GM21360 (cell line): ENCODE measurements around the gene TNRC6B.
"Not testable (repeated sequence)": the region's sequence is repeated elsewhere in the genome, so short reads cannot be mapped to it uniquely, and the experiment has no call there.

ENCODE experiments used
- ATAC-seq: cut with Tn5 transposase; IDR thresholded peaks from one replicate; pipeline ENCODE4 v1.9.1; 2021; ENCODE audit warnings: mild to moderate bottlenecking, moderate library complexity; ENCODE audit not compliant: unreplicated experiment

Gene TNRC6B

GRCh38 chr22:40212121-40212520 is 34.4 kb downstream of the TNRC6B start:
- no peak for ATAC-seq

DNA sequence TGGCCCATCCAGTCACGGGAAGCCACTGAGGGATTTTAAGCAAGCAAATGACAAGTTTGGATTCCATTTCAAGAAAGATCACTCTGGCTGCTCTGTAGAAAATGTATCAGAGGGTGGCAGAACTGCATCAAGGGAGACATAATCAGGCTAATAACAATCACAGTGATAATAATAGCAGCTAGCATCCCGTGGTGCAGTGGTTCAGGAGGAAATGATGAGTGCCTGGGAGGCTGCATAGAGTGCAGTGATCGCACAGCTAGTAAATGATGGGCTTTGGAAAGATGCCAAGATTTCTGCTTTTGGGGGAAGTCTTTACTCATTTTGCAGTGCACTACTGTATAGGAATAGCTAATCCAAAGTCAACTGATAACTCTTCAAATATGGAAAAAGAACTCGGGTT is 35.8 kb downstream of the TNRC6B start:
- no peak for ATAC-seq

DNA sequence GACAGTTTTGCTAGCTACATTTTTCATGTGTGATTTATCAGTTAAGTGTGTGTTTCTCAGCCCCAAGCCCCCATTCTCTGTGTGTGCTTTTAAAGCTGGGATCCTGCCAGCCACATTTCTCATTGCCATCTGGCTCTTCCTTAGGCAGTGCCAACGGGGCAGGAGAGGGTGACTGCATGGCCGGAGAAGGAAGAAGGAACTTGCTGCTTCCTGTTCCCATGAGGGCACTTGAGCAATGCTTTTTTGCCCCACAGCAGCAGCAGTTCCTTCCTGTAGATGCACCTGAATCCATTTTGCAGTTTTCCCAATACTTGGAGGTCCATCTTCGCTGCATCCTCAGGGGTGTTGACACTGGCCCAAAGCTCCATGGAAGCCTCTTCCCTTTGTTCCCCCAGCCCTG is 37.5 kb downstream of the TNRC6B start:
- no peak for ATAC-seq

GRCh38 chr22:40216041-40216756 is 38.5 kb downstream of the TNRC6B start:
- ATAC-seq = no peak

DNA sequence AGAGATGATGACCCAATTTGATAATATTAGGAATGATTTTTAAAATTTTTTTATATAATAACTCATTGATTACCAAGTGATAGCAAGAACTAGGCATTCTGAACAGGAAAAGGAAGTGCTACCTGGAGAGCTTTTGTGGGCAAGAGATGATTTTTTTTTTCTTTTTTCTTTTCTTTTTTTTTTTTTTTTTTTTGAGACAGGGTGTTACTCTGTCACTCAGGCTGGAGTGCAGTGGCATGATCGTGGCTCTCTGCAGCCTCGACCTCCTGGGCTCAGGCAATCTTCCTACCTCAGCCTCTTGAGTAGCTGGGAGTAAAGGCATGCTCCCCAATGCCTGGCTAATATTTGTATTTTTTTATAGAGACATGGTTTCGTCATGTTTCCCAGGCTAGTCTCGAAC is 40.4 kb downstream of the TNRC6B start:
- no peak for ATAC-seq

- no peak for ATAC-seq
These were observed 41.1 kb downstream of the TNRC6B start for GRCh38 chr22:40218723-40219294.

- no peak for ATAC-seq
These were observed 42.8 kb downstream of the TNRC6B start for GRCh38 chr22:40220316-40221054.

DNA sequence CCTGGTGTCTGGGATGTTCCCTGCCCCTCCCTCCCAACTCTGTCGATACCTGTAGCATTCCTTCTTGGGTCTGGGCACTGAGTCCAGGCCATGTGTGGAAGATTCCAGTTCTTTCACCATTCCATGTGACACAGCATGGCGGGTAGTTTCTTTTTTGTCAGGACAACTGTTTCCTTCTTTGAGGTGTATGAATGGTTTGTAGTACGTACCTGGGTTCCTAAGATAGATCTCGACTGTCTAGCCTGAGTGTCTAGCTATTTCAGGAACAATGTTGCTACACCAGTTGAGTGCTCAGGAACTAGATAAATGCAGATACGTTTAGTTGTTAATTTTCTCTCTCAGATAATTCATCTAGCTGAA is 43.3 kb downstream of the TNRC6B start:
- ATAC-seq = no peak

DNA sequence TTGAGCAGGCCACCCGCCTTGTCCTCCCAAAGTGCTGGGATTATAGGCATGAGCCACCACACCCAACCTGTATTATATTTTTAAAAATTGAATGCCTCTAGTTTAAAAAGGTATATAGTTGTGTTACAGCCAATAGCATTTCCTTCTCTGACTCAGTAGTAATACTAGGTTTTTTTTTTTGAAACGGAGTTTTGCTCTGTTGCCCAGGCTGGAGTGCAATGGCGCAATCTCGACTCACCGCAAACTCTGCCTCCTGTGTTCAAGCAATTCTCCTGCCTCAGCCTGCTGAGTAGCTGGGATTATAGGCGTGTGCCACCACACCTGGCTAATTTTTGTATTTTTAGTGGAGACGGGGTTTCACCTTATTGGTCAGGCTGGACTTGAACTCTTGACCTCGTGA is 45.3 kb downstream of the TNRC6B start:
- not testable (repeated sequence) for ATAC-seq

DNA sequence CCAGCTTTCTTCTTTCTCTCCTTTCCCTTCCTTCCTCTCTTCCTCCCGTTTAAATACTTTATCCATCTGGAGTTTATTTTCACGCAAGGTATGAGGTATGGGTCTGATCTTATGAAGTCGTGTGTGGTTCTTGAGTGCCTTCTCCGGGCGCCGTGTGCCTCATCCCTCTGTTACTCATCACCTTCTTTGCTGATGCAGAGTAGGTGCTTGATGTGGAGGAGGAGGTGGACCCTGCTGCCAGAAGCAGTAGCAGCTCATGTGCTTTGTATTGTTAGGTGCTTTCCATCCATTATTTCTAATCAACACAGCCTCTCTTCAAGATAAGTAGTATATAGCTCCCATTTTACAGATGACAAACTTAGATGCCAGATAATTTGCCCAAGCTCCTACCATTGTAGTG is 47.0 kb downstream of the TNRC6B start:
- no peak for ATAC-seq

DNA sequence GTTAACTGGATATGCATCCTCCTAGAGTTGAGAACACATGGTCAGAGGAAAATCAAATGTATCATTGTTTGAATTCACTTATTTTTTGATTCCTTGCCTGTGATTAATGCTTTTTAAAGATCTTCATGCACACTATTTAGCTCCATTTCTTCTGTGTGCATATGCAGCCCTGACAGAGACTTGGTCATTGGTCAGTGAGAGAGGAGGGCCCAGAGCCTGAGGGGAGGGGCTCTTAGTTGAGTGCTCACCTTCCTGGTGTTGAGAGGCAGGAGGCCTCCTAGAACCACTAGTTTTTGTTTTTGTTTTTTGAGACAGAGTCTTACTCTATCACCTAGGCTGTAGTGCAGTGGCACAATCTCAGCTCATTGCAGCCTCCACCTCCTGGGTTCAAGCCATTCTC is 48.9 kb downstream of the TNRC6B start:
- ATAC-seq = no peak

DNA sequence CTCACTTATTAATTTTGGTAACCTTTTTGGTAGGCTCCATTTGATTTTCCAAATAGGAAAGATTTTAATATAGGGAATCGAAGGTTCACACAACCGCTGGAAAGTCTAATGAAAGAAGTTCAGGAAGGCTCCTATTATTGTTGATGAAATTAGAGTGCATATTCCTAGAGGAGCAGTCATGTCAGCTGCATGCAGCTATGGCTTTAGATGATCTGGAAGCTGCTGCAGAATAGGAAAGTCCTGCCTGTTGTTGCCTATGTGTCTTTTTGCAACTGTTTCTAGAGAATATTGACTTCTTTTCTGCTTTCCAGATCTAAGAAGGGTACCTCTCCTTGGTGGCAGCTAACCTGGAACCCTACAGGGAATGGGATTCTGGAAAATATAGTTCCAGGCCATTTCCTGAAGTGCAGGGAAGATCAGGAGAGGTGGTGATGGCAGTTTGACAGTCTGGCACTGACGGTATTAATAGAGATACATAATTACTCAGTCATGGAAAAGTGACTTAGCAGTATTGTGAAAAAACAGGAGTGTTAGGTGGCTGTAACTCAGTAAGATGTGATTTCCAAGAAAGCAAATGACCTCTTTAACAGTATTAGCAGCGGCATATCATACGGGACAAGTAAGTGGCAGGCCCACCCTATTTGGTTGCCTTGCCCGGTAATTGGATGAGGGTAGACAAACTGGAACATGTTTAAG is 54.0 kb downstream of the TNRC6B start:
- ATAC-seq = no peak

DNA sequence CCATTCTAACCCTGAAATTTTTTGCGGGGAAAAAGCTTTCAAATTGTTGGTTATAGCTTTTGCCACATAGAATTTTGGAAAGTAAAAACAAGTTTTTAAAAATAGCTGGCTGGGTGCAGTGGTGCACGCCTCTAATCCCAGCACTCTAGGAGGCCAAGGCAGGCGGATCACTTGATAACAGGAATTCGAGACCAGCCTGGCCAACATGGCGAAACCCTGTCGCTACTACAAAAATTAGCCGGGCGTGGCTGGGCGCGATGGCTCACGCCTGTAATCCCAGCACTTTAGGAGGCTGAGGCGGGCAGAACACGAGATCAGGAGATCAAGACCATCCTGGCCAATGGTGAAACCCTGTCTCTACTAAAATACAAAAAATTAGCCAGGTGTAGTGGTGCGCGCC is 54.9 kb downstream of the TNRC6B start:
- no peak for ATAC-seq

- ATAC-seq = no peak
These were observed 56.2 kb downstream of the TNRC6B start for GRCh38 chr22:40233886-40234285.

GRCh38 chr22:40234658-40235057 is 56.9 kb downstream of the TNRC6B start:
- ATAC-seq = no peak

DNA sequence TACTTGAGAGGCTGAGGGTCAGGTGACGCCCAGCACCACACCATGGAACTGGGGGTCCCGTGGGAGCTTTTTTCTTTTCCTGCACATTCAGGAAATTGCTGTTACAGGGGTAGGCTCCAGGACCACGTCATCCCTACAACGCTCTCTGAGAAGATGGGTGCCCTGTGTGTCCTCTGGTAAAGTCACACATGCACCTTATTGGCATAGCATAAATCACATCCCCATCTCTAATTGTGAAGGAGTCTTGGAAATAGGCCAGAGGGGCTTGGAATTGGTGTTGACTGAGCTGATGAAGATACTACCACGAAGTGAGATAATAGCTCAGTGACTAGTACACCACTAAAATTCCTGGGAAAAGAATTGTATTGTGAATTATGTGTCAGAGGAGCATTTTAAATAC is 57.6 kb downstream of the TNRC6B start:
- ATAC-seq = no peak

GRCh38 chr22:40236131-40236665 is 58.5 kb downstream of the TNRC6B start:
- no peak for ATAC-seq

DNA sequence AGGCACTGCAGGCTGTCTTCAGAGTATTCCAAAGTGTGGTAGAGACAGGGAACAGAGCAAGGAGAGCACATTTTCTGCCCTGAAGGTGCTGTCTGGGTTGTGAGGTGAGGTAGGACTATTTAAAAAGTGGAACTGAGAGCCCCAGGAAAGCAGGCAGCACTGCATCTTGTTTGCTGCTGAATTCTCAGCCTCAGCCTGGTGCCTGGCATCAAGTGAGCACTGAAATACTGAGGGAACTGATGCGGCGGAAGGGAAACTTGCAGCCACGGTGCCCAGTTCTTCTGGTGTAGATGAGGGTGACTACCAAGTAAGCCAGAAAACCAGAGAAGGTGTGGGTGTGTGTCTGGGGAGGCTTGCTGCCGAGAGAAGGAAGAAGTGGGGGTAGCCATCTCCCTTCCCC is 59.5 kb downstream of the TNRC6B start:
- ATAC-seq = no peak

- no peak for ATAC-seq
These were observed 60.2 kb downstream of the TNRC6B start for GRCh38 chr22:40237788-40238424.

DNA sequence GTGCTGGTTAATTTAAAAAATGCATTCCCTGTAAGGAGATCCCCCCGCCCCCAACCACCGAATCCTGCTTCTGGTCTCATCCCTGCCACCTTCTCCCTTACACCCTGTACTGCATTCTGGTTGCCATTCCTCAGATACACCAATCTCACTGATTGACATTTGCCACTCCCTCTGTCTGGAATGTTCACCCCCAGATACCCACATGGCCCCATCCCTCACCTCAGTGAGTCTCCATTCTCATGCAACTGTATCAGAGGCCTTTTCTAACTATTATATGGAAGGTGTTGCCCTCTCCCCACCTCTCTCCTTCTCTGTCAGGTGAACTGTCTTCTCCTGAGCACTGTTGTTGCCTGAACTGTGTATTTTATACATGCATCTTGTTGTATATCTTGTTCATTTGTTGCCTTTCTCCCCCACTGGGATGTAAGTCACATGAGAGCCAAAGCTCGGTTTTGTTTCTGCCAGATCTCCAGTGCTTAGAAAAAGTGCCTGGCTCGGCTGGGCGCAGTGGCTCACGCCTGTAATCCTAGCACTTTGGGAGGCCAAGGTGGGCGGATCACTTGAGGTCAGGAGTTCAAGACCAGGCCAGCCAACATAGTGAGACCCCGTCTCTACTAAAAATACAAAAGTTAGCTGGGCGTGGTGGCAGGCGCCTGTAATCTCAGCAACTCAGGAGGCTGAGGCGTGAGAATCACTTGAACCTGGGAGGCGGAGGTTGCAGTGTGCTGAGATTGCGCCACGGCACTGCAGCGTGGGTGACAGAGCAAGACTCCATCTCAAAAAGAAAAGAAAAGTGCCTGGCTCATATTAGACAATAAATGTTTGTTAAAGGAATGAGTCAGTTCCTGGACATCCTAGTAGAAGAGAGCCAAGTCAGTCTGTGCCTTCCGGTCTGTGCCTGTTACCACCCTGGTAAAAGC is 61.0 kb downstream of the TNRC6B start:
- ATAC-seq = no peak
